ENCODE data around the gene TGIF2.

GRCh38 chr20:36601540-36601939, 28.1 kb downstream of the TGIF2 start:
- TF ChIP-seq CTCF (IDR thresholded peaks at IDR 0.05) (no peak), POLR2A (IDR thresholded peaks at IDR 0.05) (no peak)

Data from lower leg skin (tissue), 3 donors.